ENCODE measurements around the gene NFIA.

The NFIA gene

GRCh38 chr1:61241411-61241838 is 159.1 kb downstream of the NFIA start:
- Histone ChIP-seq H2AFZ (ENCODE audit: low read length) (peak overlapping the region; percentile 47), H4K8ac (ENCODE audit: low read depth, low read length) (no peak overlapping the region), H3K9ac (ENCODE audit: low read depth, low read length, poor library complexity) (no peak overlapping the region), H3K18ac (ENCODE audit: low read length) (no peak overlapping the region), H4K91ac (ENCODE audit: low read depth, low read length, poor library complexity) (no peak overlapping the region), H3K27ac (replicated peaks; ENCODE audit: low read length) (no peak overlapping the region), H2AK5ac (ENCODE audit: low read depth, low read length) (no peak overlapping the region), H2BK120ac (ENCODE audit: low read depth, low read length) (no peak overlapping the region), H3K4me1 (ENCODE audit: control insufficient read depth in 2 of 2, insufficient read depth in 1 of 2, low read depth in 1 of 2, low read length in 2 of 2) (peaks cover 0 to 1% of the 10 kb centered on the region in 2 donors), H3K4ac (ENCODE audit: low read length) (no peak overlapping the region), H3K9me3 (replicated peaks in 1 of 2; ENCODE audit: control insufficient read depth in 2 of 2, insufficient read depth in 1 of 2, low read depth in 1 of 2, low read length in 2 of 2) (no peaks in the 10 kb centered on the region), H2BK15ac (ENCODE audit: low read length) (no peak overlapping the region), H2BK12ac (ENCODE audit: low read length) (no peak overlapping the region), H3K23ac (ENCODE audit: low read depth, low read length, poor library complexity) (no peak overlapping the region), H3K4me3 (ENCODE audit: low read length in 2 of 2) (no peak overlapping the region), H3K36me3 (replicated peaks in 1 of 2; ENCODE audit: control insufficient read depth in 2 of 2, insufficient read depth in 2 of 2, low read length in 2 of 2) (no peaks in the 10 kb centered on the region), H3K14ac (ENCODE audit: low read length) (no peak overlapping the region), H2BK5ac (ENCODE audit: low read length) (no peak overlapping the region), H3K79me1 (ENCODE audit: low read depth, low read length) (no peaks in the 10 kb centered on the region), H3K4me2 (ENCODE audit: insufficient read depth, low read length, poor library complexity, severe bottlenecking) (no peak overlapping the region), H3K27me3 (ENCODE audit: control insufficient read depth in 3 of 3, insufficient read depth in 3 of 3, low read depth in 1 of 3, low read length in 3 of 3) (no peaks in the 10 kb centered on the region)
- no peak for DNase-seq (ENCODE audit: low spot score)
- no CpG with 5 or more reads among the region's 4 CpGs for WGBS, 2 donors (ENCODE audit: extremely low coverage in 2 of 2, insufficient read length in 2 of 2, insufficient replicate concordance in 1 of 2)

GRCh38 chr1:61241973-61242381 is 159.6 kb downstream of the NFIA start:
- peak overlapping the region; percentile 47 for H2AFZ ChIP-seq (ENCODE audit: low read length)
- no peak for DNase-seq (ENCODE audit: low spot score)
- no peak overlapping the region for H3K4me2 ChIP-seq (ENCODE audit: insufficient read depth, low read length, poor library complexity, severe bottlenecking)
- no peak overlapping the region for H3K4me3 ChIP-seq (ENCODE audit: low read length in 2 of 2)
- peaks cover 0 to 1% of the 10 kb centered on the region in 2 donors for H3K4me1 ChIP-seq (ENCODE audit: control insufficient read depth in 2 of 2, insufficient read depth in 1 of 2, low read depth in 1 of 2, low read length in 2 of 2)
- no peaks in the 10 kb centered on the region for H3K9me3 ChIP-seq (replicated peaks in 1 of 2; ENCODE audit: control insufficient read depth in 2 of 2, insufficient read depth in 1 of 2, low read depth in 1 of 2, low read length in 2 of 2)
- no peak overlapping the region for H4K8ac ChIP-seq (ENCODE audit: low read depth, low read length)
- H3K27me3 ChIP-seq (ENCODE audit: control insufficient read depth in 3 of 3, insufficient read depth in 3 of 3, low read depth in 1 of 3, low read length in 3 of 3), result no peaks in the 10 kb centered on the region
- H3K4ac ChIP-seq (ENCODE audit: low read length), result no peak overlapping the region
- no peak overlapping the region for H3K9ac ChIP-seq (ENCODE audit: low read depth, low read length, poor library complexity)
- no peak overlapping the region for H3K14ac ChIP-seq (ENCODE audit: low read length)
- no peak overlapping the region for H4K91ac ChIP-seq (ENCODE audit: low read depth, low read length, poor library complexity)
- H2BK12ac ChIP-seq (ENCODE audit: low read length), result no peak overlapping the region
- no peak overlapping the region for H3K18ac ChIP-seq (ENCODE audit: low read length)
- H3K79me1 ChIP-seq (ENCODE audit: low read depth, low read length), result no peaks in the 10 kb centered on the region
- H2BK5ac ChIP-seq (ENCODE audit: low read length), result no peak overlapping the region
- no peak overlapping the region for H3K27ac ChIP-seq (replicated peaks; ENCODE audit: low read length)
- no peak overlapping the region for H2BK120ac ChIP-seq (ENCODE audit: low read depth, low read length)
- H2AK5ac ChIP-seq (ENCODE audit: low read depth, low read length), result no peak overlapping the region
- WGBS, 2 donors (ENCODE audit: extremely low coverage in 2 of 2, insufficient read length in 2 of 2, insufficient replicate concordance in 1 of 2), result no CpG with 5 or more reads among the region's 2 CpGs
- H3K23ac ChIP-seq (ENCODE audit: low read depth, low read length, poor library complexity), result no peak overlapping the region
- no peak overlapping the region for H2BK15ac ChIP-seq (ENCODE audit: low read length)
- no peaks in the 10 kb centered on the region for H3K36me3 ChIP-seq (replicated peaks in 1 of 2; ENCODE audit: control insufficient read depth in 2 of 2, insufficient read depth in 2 of 2, low read length in 2 of 2)

GRCh38 chr1:61244114-61244513 is 161.8 kb downstream of the NFIA start:
- no peak overlapping the region for H2BK12ac ChIP-seq (ENCODE audit: low read length)

GRCh38 chr1:61245696-61246400 is 163.5 kb downstream of the NFIA start:
- Histone ChIP-seq H3K23ac (ENCODE audit: low read depth, low read length, poor library complexity) (no peak overlapping the region), H3K27me3 (ENCODE audit: control insufficient read depth in 3 of 3, insufficient read depth in 3 of 3, low read depth in 1 of 3, low read length in 3 of 3) (no peaks in the 10 kb centered on the region), H2AFZ (ENCODE audit: low read length) (no peak overlapping the region), H2BK5ac (ENCODE audit: low read length) (no peak overlapping the region), H3K9me3 (replicated peaks in 1 of 2; ENCODE audit: control insufficient read depth in 2 of 2, insufficient read depth in 1 of 2, low read depth in 1 of 2, low read length in 2 of 2) (no peaks in the 10 kb centered on the region), H3K4me3 (ENCODE audit: low read length in 2 of 2) (no peak overlapping the region), H3K9ac (ENCODE audit: low read depth, low read length, poor library complexity) (no peak overlapping the region), H2BK12ac (ENCODE audit: low read length) (no peak overlapping the region), H3K79me1 (ENCODE audit: low read depth, low read length) (no peaks in the 10 kb centered on the region), H3K36me3 (replicated peaks in 1 of 2; ENCODE audit: control insufficient read depth in 2 of 2, insufficient read depth in 2 of 2, low read length in 2 of 2) (no peaks in the 10 kb centered on the region), H3K4me1 (ENCODE audit: control insufficient read depth in 2 of 2, insufficient read depth in 1 of 2, low read depth in 1 of 2, low read length in 2 of 2) (peaks cover 0 to 7% of the 10 kb centered on the region in 2 donors), H3K4me2 (ENCODE audit: insufficient read depth, low read length, poor library complexity, severe bottlenecking) (no peak overlapping the region), H2AK5ac (ENCODE audit: low read depth, low read length) (no peak overlapping the region), H4K8ac (ENCODE audit: low read depth, low read length) (no peak overlapping the region), H3K18ac (ENCODE audit: low read length) (no peak overlapping the region), H3K14ac (ENCODE audit: low read length) (no peak overlapping the region), H3K4ac (ENCODE audit: low read length) (no peak overlapping the region), H2BK15ac (ENCODE audit: low read length) (no peak overlapping the region), H2BK120ac (ENCODE audit: low read depth, low read length) (no peak overlapping the region), H3K27ac (replicated peaks; ENCODE audit: low read length) (no peak overlapping the region), H4K91ac (ENCODE audit: low read depth, low read length, poor library complexity) (no peak overlapping the region)
- DNase-seq (ENCODE audit: low spot score), result no peak
- WGBS, 2 donors (ENCODE audit: extremely low coverage in 2 of 2, insufficient read length in 2 of 2, insufficient replicate concordance in 1 of 2), result no CpG with 5 or more reads among the region's 7 CpGs

More at GRCh38 chr1:61244114-61244513, 161.8 kb downstream of the NFIA start:
- Histone ChIP-seq H3K36me3 (replicated peaks in 1 of 2; ENCODE audit: control insufficient read depth in 2 of 2, insufficient read depth in 2 of 2, low read length in 2 of 2) (no peaks in the 10 kb centered on the region), H4K91ac (ENCODE audit: low read depth, low read length, poor library complexity) (no peak overlapping the region), H2AFZ (ENCODE audit: low read length) (no peak overlapping the region), H4K8ac (ENCODE audit: low read depth, low read length) (no peak overlapping the region), H3K4me2 (ENCODE audit: insufficient read depth, low read length, poor library complexity, severe bottlenecking) (no peak overlapping the region), H2BK120ac (ENCODE audit: low read depth, low read length) (no peak overlapping the region), H3K27ac (replicated peaks; ENCODE audit: low read length) (no peak overlapping the region), H3K27me3 (ENCODE audit: control insufficient read depth in 3 of 3, insufficient read depth in 3 of 3, low read depth in 1 of 3, low read length in 3 of 3) (no peaks in the 10 kb centered on the region), H3K23ac (ENCODE audit: low read depth, low read length, poor library complexity) (no peak overlapping the region), H3K4ac (ENCODE audit: low read length) (no peak overlapping the region), H3K14ac (ENCODE audit: low read length) (no peak overlapping the region), H3K9ac (ENCODE audit: low read depth, low read length, poor library complexity) (no peak overlapping the region), H2BK5ac (ENCODE audit: low read length) (no peak overlapping the region), H3K79me1 (ENCODE audit: low read depth, low read length) (no peaks in the 10 kb centered on the region), H3K9me3 (replicated peaks in 1 of 2; ENCODE audit: control insufficient read depth in 2 of 2, insufficient read depth in 1 of 2, low read depth in 1 of 2, low read length in 2 of 2) (no peaks in the 10 kb centered on the region), H3K4me1 (ENCODE audit: control insufficient read depth in 2 of 2, insufficient read depth in 1 of 2, low read depth in 1 of 2, low read length in 2 of 2) (peaks cover 0 to 7% of the 10 kb centered on the region in 2 donors), H3K18ac (ENCODE audit: low read length) (no peak overlapping the region), H3K4me3 (ENCODE audit: low read length in 2 of 2) (no peak overlapping the region), H2BK15ac (ENCODE audit: low read length) (no peak overlapping the region), H2AK5ac (ENCODE audit: low read depth, low read length) (no peak overlapping the region)
- no peak for DNase-seq (ENCODE audit: low spot score)
- WGBS, 2 donors (ENCODE audit: extremely low coverage in 2 of 2, insufficient read length in 2 of 2, insufficient replicate concordance in 1 of 2), result no CpG with 5 or more reads among the region's 1 CpG
